Sciatic nerve (tissue), 2 donors: ENCODE results near the gene CHRNA7. TPM values are rescaled to one million over a fixed set of nuclear protein-coding genes. Genes with fewer than 3 reads are reported as not detected.

ENCODE experiments used
- ATAC-seq: fragments of 200-7000 bp; cut with Tn5 transposase; one replicate; pipeline ENCODE4 v1.9.1; 2020; ENCODE audit warnings: mild to moderate bottlenecking, moderate library complexity
- DNase-seq: peaks from one replicate; pipeline ENCODE4 v3.0.0-alpha.2; 2020; ENCODE audit warnings: low spot score
- intact Hi-C: fragments of 100-400 bp; cut with DNase I; formaldehyde crosslinking; loops from one replicate; pipeline ENCODE4 v1.14.2; 2022
- total RNA-seq: library from RNA; stranded (reverse); fragmentation: NEBNext Ultra II Directional; extraction: Animal tissue kit (Norgen Biotek cat#: 25700); gene quantifications from one replicate; pipeline ENCODE4 v1.2.1, GENCODE V29; 2021
- donor health status: DM: no; HTN: no; CAD: no.
- donor health status: DM: no; HTN: no; CAD: no.

CHRNA7 gene
- total RNA-seq, 1 donor from 2014 or later, result 1.5 TPM

DNA sequence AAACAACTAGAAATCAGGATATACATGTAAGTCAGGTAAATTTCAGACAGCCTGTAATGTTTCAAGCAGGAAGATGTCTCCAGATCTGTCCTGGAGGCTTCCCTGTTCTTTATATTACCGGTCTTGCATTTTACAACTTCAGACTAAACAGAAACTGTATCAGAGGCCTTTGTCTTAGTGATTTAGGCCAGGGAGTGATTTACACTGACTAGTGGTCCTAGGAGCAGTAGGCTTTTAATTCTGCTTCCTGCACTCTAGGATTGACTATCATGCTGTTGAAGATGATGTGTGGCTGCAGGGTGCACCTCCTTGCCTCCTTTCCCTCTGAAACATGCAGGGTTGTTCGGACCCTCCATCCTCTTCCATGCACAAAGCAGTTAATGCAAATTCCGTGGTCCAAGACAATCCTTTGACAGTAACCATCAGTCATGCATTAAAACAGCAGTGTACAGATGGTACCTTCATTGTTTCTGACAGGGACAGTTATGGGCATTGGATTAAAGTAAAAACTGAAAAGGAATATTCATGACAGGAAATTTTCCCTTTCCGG, 27.6 kb downstream of the CHRNA7 start:
- intact Hi-C loops, result no loop called here
- DNase-seq, result no peak
- no peak for ATAC-seq

DNA sequence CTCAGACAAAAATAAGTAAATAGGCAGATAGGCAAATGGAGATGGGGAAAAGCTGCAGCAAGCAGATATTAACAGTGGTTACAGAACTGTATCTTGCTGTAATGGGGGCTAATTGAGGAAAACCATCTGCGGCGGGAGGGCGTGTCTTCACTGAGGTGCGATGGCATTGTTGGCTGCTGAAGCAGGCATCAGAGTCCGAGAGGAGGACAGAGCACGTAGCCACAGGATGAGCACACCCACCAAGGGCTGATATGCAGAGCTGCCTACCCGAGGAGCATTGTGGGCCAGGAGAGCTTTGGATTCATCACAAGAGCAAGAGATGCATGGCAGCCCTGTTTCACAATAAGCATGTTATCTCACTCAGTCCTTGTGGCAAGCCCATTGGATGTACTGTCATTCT, 30.4 kb downstream of the CHRNA7 start:
- intact Hi-C loops, result no loop called here
- ATAC-seq (no peak), DNase-seq (no peak)

DNA sequence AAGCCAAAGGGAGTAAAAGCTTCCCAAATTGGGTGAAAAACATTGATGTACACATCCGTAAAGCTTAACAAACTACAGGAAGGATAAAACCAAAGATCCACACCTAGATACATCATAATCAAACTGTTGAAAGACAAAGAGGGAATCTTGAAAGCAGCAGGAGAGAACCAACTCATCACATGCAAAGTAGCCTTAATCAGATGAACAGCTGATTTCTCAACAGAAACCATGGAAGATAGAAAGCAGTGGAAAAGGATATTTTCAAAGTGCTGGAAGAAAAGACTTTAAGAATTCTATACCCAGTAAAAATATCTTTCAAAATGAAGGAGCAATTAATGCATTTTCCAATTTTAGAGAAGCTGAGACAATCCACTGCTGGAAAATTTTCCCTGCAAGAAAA, 36.8 kb downstream of the CHRNA7 start:
- intact Hi-C loops, result no loop called here
- no peak for DNase-seq
- no peak for ATAC-seq

DNA sequence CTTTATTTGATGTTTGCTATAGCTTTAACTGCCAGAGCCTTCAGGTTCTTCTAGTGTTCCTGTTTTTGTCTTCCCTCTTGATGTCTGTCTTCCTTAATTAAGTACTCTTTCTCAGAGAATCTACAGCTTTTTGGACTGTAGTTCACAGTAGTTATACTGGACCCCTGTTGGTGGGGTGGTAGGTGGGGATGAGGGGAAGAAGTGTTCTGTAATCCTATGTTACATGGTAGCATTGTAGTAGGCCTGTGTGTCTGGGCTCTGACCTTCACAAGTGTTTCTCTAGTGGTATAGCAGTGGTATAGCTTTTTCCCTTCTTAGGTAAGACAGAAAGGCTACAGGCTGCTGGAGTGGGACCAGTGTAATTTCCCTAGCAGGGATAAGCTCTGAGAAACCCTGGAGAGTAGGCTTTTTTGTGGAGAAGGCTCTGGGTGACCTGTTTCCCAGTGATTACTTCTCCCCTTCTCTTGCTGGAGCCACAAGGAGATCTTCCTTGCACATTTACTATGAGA, 59.6 kb downstream of the CHRNA7 start:
- no peak for DNase-seq
- no peak for ATAC-seq
- intact Hi-C loops, result no loop called here

DNA sequence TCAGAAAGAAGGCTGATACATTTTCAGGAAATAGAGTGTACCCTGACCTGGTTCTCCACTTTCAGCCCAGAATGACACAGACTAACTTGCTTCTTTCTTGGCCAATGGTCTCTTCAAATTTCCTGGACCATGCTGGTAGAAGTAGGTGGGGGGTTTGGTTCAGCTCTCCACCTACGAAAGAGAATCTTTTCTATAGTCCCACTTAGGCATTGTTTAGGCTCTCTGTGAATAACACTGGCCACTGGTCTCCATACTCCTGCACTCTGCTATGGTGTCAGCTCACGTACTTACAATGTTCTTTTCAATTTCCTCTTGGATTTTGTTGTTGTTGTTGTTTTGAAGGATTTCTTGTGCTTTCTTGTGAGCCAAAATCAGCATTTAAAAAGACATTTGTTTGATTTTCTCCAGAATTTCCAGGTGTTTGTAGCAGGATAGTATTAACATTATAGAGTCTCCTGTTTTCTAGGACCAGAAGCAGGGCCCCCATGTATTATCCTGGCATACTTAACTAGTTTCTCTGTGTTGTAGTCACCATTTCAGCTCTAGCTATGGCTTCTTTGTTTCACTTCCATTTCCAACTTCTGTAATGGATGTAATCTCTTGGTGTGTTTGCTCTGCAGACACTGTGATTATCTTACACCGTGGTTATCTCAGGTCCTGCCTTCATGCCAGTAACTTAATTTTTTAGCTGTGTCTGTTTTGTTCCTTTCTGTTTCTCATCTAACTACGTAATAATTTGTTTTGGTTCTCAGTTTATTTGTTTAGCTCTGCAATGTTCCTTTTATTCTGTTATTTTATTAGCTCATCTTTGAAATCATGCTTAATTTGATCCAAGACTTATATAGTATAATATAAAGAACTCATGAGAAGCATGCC, 61.4 kb downstream of the CHRNA7 start:
- intact Hi-C loops, result no loop called here
- ATAC-seq (no peak), DNase-seq (no peak)

DNA sequence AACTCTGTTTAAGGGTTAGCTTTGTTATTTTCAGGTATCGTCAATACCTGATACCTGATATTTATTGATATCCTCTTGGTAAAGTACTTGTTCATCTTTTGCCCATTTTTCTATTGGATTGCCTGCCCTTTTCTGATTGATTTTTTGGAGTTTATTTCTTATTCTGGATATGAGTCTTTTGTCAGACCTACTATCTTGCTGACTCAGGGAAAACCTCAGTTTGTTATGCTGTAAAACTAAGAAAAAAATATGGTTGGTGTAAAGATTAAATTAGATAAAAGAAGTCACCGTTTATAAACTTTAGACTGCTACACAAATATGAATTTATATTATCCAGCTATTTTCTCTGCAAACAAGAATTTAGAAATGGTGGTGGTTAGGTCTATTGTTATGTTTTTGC, 65.9 kb downstream of the CHRNA7 start:
- DNase-seq (no peak), ATAC-seq (no peak)
- intact Hi-C loops, result no loop called here

GRCh38 chr15:32096916-32097617, 66.8 kb downstream of the CHRNA7 start:
- intact Hi-C loops, result no loop called here
- no peak for ATAC-seq
- no peak for DNase-seq

DNA sequence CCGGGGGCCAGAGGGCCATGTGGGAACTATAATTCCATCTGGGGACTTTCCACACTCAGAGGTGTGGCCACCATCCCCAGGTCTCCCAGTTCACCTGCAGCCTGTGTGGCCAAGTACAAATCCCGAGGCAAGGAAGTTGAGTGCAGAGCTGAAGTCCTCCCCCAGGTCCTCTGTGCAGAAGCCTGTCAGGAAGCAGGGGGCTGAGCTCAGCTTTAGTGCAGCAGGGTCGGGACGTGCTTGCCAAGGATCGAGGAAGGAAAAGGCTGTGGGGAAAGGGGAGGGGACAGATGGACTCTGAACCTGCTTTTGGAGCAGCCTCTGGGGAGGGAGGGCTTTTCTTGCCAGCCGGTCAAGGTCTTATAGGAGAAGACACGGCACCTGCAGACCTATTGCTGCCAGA, 67.7 kb downstream of the CHRNA7 start:
- no peak for DNase-seq

DNA sequence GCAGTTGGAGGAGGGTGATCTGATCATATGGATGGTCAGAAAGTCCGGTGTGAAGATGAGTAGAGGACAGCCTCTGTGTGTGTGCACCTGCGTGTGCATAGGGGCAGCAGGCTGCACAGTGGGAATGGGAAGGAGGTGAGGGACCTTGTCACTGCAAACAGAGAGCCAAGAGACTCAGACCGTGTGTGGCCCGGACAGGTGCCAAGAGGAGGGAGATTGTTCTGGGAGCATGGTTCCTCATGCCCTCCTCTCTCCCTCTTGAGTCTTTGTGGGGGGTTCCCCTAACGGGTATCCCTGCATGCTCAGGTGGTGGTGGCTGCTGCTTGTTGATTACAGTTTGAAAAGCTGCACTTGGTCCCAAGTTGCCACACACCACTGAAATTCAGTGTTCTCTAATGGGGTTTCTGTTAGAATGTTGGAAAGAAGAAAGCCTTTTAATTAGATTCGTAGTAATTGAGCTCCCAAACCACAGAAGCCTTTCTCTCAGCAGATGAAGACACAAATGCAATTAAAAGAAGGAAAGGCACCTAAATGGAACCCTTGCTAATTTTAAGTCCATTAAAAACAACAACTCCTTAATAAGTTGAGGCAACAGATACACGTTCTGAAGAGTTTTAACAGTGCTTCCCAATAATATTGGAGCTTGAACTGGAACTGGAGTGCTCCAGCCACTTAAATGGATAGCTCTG, 68.9 kb downstream of the CHRNA7 start:
- no peak for DNase-seq
- no peak for ATAC-seq
- intact Hi-C loops, result no loop called here

More for the DNA sequence above, 67.7 kb downstream of the CHRNA7 start:
- intact Hi-C loops, result no loop called here
- ATAC-seq, result no peak

- ATAC-seq (no peak), DNase-seq (no peak)
- intact Hi-C loops, result no loop called here
Measured at GRCh38 chr15:32099956-32100684, 69.8 kb downstream of the CHRNA7 start.

- no peak for DNase-seq
- no peak for ATAC-seq
- intact Hi-C loops, result no loop called here
Measured at GRCh38 chr15:32104061-32104995, 74.0 kb downstream of the CHRNA7 start.

DNA sequence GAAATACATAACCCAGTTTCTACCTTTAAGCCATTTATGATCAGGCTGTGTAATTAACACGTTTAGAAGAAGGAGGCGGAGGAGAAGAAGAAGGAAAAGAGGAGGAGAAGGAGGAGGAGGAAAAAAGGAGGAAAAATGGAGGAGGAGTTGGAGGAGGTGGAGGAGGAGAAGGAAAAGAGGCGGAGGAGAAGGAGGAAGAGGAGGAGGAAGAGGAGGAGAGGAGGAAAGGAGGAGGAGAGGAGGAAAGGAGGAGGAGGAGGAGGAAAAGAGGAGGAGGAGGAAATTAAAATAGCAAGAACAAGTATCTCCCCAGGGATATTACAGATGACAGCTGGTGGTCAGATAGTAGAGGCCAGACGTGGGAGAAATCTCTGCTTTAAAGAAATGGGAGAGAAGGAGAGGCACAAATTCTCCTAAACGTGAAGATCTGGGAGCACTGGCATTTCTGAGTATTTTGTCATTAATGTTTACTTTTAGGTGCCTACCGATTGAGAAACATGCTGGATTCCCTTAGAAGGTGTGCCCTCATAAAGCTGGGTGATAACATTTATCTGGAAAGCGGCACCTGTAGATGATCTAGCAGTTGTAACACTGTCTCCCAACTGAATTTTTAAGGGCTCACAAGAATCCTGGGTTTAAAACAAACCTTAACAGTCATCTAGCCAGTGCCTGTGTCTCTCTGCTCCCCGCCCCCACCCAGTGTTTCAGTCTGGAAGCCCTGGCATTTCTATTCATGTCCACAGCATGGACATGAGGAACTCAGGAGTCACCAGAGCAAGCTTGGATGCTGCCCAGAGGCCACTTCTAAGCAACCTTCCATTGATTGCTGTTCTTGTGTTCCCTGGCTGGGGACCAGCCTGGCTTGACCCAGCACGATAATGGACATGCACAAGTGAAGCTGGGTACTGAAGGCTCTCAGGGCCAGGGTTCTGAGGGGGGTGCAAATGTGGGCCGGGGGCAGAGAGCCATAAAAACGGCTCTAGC, 75.2 kb downstream of the CHRNA7 start:
- no peak for ATAC-seq
- intact Hi-C loops, result no loop called here
- DNase-seq, result no peak

DNA sequence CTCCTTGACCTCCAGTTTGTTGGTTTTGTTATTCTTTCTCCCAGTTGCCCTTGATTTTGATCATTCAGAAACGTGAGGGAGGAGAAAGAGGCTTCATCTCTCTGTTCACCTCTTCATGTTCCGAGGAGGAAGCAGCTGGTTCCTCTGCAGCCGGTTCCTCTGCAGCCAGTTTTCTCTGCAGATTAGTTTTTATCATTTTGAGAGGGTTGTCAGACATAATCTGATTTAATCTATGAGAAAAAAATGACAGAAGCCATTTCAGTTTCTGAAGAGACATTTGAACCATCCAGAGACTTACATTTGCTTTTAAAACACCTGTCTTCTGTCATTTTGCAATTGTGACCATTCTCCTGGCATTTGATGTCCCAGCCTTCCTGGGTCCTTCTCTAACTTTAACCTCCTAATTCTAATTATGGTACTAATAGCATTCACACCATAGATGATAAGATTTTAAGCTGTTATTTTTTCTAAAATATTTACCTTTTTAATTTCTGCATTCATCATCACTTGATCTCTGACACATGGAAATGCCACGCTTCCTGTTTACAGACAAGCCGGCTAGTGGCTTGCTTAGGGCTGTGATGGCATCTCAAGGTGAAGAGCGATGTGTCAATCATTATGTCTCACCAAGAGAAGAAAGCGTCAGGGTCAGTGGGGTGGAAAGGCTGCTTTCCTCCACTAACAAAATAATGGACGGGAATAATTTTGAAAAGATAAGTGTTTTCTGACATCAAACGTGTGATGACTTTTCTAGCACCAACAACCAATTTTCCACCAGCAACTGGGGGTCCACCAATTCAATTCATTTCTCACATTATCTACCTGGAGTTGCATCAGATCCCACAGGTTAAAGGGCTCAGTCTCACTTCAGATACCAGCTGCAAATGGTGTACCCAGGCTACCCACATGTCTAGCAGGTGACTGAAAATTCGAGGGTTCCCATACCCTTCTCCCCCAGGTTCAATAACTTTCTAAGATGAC, 76.4 kb downstream of the CHRNA7 start:
- DNase-seq (no peak), ATAC-seq (no peak)
- intact Hi-C loops, result no loop called here

DNA sequence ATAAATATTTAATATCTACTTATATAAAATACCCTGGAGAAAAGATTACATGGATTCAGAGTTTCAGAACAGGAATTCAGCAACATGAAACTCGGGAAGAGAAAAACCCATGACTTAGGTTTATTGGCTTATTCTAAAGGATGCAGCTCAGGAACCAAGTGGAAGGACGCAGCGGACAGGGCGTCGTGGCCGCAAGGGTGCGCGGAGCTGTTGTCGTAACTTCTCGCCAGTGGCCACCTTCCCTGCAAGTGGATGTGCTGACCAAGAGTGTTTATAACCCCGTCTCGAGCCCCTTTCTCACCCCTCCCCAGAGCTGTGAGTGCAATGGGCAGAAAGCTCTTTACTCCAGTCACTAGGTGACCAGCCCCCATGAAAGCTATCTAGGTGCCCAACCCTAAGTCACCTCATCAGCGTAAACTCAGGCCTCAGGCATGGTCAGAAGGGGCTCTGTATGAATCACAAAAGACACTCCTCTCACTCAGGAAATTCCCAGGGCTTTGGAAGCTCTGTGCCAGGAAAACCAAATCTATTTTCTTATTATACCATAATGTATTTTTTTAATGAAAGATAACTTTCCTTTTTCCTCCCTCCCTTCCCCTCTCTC, 77.3 kb downstream of the CHRNA7 start:
- DNase-seq, result no peak
- intact Hi-C loops, result no loop called here
- no peak for ATAC-seq

GRCh38 chr15:32108661-32109060, 78.3 kb downstream of the CHRNA7 start:
- DNase-seq (no peak), ATAC-seq (no peak)
- intact Hi-C loops, result no loop called here
